Duodenal mucosa (tissue), 2 donors: Measurements from ENCODE around the gene ESM1.
"Not testable (repeated sequence)": the region's sequence is repeated elsewhere in the genome, so short reads cannot be mapped to it uniquely, and the experiment has no call there.

ENCODE experiments used
- H3K27ac ChIP-seq: one replicate; pipeline ENCODE4 v1.7.0; 2013; ENCODE audit warnings: low read depth, low read length
- H3K27me3 ChIP-seq, 2 donors: one replicate each; pipeline ENCODE4 v1.7.0; 2013; ENCODE audit warnings: low read length in 2 of 2, control low read depth in 1 of 2; ENCODE audit not compliant: insufficient read depth in 2 of 2, control insufficient read depth in 1 of 2
- H3K36me3 ChIP-seq, 2 donors: one replicate each; pipeline ENCODE4 v1.7.0; 2013; ENCODE audit warnings: low read length in 2 of 2, control low read depth in 1 of 2; ENCODE audit not compliant: insufficient read depth in 2 of 2, control insufficient read depth in 1 of 2
- H3K4me1 ChIP-seq, 2 donors: one replicate each; pipeline ENCODE4 v1.7.0; 2013; ENCODE audit warnings: low read length in 2 of 2, control low read depth in 1 of 2; ENCODE audit not compliant: insufficient read depth in 2 of 2, control insufficient read depth in 1 of 2
- H3K4me3 ChIP-seq, 2 donors: one replicate each; pipeline ENCODE4 v1.7.0; 2013; ENCODE audit warnings: low read length in 2 of 2, low read depth in 1 of 2
- H3K9ac ChIP-seq, 2 donors: one replicate each; pipeline ENCODE4 v1.7.0; 2013; ENCODE audit warnings: low read length in 2 of 2, low read depth in 1 of 2
- H3K9me3 ChIP-seq, 2 donors: one replicate each; pipeline ENCODE4 v1.7.0; 2013; ENCODE audit warnings: low read length in 2 of 2, control low read depth in 1 of 2; ENCODE audit not compliant: control insufficient read depth in 1 of 2

Gene ESM1, protein sequence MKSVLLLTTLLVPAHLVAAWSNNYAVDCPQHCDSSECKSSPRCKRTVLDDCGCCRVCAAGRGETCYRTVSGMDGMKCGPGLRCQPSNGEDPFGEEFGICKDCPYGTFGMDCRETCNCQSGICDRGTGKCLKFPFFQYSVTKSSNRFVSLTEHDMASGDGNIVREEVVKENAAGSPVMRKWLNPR

GRCh38 chr5:54985301-54986268 is at the start of gene ESM1:
Gene ESM1, minus strand, starts transcription at chr5:54985593. Its CDS starts 76 bp downstream, at chr5:54985517.
- Histone ChIP-seq H3K27ac (no peak within 1 kb of the TSS), H3K9me3 (no peaks in the 10 kb centered on the region)

GRCh38 chr5:55033568-55033967 is 48.2 kb upstream of the ESM1 start:
- Histone ChIP-seq H3K4me1 (no peaks in the 10 kb centered on the region), H3K9me3 (no peaks in the 10 kb centered on the region), H3K27ac (no peak overlapping the region), H3K4me3 (no peak overlapping the region), H3K9ac (no peak overlapping the region), H3K36me3 (no peaks in the 10 kb centered on the region), H3K27me3 (no peaks in the 10 kb centered on the region)

More at GRCh38 chr5:54985301-54986268, at the start of gene ESM1:
- H3K9ac ChIP-seq, result no peak within 1 kb of the TSS
- no peaks in the 10 kb centered on the region for H3K36me3 ChIP-seq
- peaks cover 0 to 4% of the 10 kb centered on the region in 2 donors for H3K4me1 ChIP-seq
- no peak within 1 kb of the TSS for H3K4me3 ChIP-seq
- H3K27me3 ChIP-seq, result peaks cover 15 to 23% of the 10 kb centered on the region in 2 donors

- Histone ChIP-seq H3K9ac (no peak overlapping the region), H3K4me3 (no peak overlapping the region), H3K4me1 (no peaks in the 10 kb centered on the region), H3K9me3 (no peaks in the 10 kb centered on the region), H3K27ac (no peak overlapping the region), H3K36me3 (no peaks in the 10 kb centered on the region), H3K27me3 (no peaks in the 10 kb centered on the region)
Measured at GRCh38 chr5:55031492-55031891, 46.1 kb upstream of the ESM1 start.

DNA sequence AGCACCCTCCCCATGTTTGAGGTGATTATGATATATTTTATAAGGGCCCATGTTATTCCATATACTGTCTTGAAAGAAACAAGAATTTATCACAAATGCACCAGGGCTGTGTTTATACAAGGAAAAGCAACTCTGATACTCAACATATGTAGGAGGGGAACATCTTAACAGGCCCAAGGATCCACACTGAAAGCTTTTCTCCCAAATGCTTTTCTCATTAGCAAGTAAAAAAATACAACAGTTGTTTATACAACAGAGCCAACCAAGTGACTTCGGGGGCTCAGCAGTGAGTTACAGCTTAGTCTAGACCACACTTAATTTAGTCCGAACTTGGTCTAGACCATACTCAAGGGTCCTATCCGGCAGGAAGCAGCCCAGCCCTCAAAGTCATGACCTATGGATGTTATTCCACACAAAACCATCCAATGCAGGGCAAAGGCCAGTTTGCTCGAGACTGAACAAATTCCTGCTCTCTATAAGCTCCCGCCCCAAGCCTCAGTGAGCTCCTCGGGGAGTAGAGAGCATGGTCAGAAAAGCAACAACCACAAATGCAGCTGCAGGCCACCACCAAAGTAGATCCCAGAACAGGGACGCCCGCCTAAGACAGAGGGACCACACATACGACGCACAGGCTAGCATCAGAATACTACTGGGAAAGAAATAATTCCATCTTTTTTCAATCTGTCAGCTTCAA is 45.4 kb upstream of the ESM1 start:
- no peaks in the 10 kb centered on the region for H3K4me1 ChIP-seq
- H3K9ac ChIP-seq, result no peak overlapping the region
- H3K36me3 ChIP-seq, result no peaks in the 10 kb centered on the region
- no peak overlapping the region for H3K4me3 ChIP-seq
- H3K9me3 ChIP-seq, result no peaks in the 10 kb centered on the region
- no peaks in the 10 kb centered on the region for H3K27me3 ChIP-seq
- no peak overlapping the region for H3K27ac ChIP-seq

GRCh38 chr5:55030220-55030619 is 44.8 kb upstream of the ESM1 start:
- no peak overlapping the region for H3K4me3 ChIP-seq
- no peak overlapping the region for H3K9ac ChIP-seq
- no peaks in the 10 kb centered on the region for H3K4me1 ChIP-seq
- no peaks in the 10 kb centered on the region for H3K9me3 ChIP-seq
- no peaks in the 10 kb centered on the region for H3K27me3 ChIP-seq
- no peak overlapping the region for H3K27ac ChIP-seq
- H3K36me3 ChIP-seq, result no peaks in the 10 kb centered on the region

GRCh38 chr5:55027595-55027994 is 42.2 kb upstream of the ESM1 start:
- Histone ChIP-seq H3K9ac (no peak overlapping the region), H3K27ac (no peak overlapping the region), H3K36me3 (no peaks in the 10 kb centered on the region), H3K9me3 (no peaks in the 10 kb centered on the region), H3K27me3 (no peaks in the 10 kb centered on the region), H3K4me3 (no peak overlapping the region), H3K4me1 (no peaks in the 10 kb centered on the region)

DNA sequence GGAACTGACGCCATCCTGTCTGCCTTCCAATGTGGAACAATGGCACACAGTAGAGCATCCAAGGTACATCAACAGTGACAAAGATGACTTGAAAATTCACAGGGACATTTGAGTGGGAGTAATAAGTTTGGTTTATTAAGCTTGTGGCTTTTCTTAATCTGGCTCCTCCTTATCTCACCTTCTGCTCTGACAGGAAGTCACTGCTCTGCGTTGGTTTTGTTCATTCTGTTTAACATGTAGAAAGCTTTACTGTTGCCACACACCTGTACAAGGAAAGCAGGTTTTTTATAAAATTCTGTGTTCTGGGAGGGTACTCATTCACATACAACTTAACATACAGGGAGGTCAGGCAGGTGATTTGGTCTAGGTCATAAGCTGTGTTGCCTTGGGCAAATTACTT is 37.1 kb upstream of the ESM1 start:
- no peaks in the 10 kb centered on the region for H3K9me3 ChIP-seq
- H3K4me1 ChIP-seq, result no peaks in the 10 kb centered on the region
- H3K4me3 ChIP-seq, result no peak overlapping the region
- H3K27ac ChIP-seq, result no peak overlapping the region
- no peak overlapping the region for H3K9ac ChIP-seq
- H3K36me3 ChIP-seq, result no peaks in the 10 kb centered on the region
- no peaks in the 10 kb centered on the region for H3K27me3 ChIP-seq

DNA sequence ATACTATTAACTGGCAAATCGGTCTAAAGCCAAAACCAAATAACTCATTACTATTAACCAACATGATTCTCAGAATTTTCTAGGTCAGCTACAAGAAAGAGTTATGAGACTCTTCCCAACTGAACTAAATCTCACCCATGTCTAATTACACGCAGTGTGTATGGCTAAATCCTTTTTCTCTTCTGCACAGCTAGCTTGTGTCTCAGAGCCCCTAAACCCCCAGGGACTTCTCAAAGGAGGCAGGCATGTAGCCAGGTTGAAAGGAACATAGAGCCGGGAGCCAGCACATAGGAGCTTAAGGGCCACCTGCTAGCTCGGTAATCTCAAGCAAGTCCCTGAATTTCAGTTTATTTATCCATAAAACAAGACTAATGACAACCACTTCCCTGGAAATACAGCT is 36.4 kb upstream of the ESM1 start:
- Histone ChIP-seq H3K4me3 (no peak overlapping the region), H3K9me3 (no peaks in the 10 kb centered on the region), H3K9ac (no peak overlapping the region), H3K27ac (no peak overlapping the region), H3K36me3 (no peaks in the 10 kb centered on the region), H3K4me1 (no peaks in the 10 kb centered on the region), H3K27me3 (no peaks in the 10 kb centered on the region)

- no peaks in the 10 kb centered on the region for H3K4me1 ChIP-seq
- no peaks in the 10 kb centered on the region for H3K27me3 ChIP-seq
- no peak overlapping the region for H3K27ac ChIP-seq
- H3K9me3 ChIP-seq, result no peaks in the 10 kb centered on the region
- no peak overlapping the region for H3K4me3 ChIP-seq
- no peaks in the 10 kb centered on the region for H3K36me3 ChIP-seq
- no peak overlapping the region for H3K9ac ChIP-seq
Measured at GRCh38 chr5:55021410-55021809, 36.0 kb upstream of the ESM1 start.

GRCh38 chr5:55010149-55010548 is 24.8 kb upstream of the ESM1 start:
- H3K27ac ChIP-seq, H3K4me3 ChIP-seq, H3K9ac ChIP-seq, H3K4me1 ChIP-seq, H3K9me3 ChIP-seq, H3K36me3 ChIP-seq, H3K27me3 ChIP-seq: not testable (repeated sequence)
